Mammary epithelial cell (primary cell): ENCODE measurements around the gene SENP1.

ENCODE experiments used
- EZH2 ChIP-seq: IDR thresholded peaks from 2 replicates; pipeline ENCODE4 v1.6.1; 2012; ENCODE audit warnings: low read length, inconsistent platforms, borderline replicate concordance
- TF ChIP-seq, protein P1 (sequence below), 2 donors: IDR thresholded peaks in 1 of 2; conservative IDR thresholded peaks in 1 of 2; 2 replicates each; pipeline ENCODE4 v1.5.1; 2011 to 2012; ENCODE audit warnings: inconsistent platforms in 2 of 2, low read length in 2 of 2, mild to moderate bottlenecking in 2 of 2, control low read depth in 1 of 2, low read depth in 1 of 2; ENCODE audit not compliant: insufficient read depth in 1 of 2; ENCODE audit errors: extremely low read depth in 1 of 2

DNA sequence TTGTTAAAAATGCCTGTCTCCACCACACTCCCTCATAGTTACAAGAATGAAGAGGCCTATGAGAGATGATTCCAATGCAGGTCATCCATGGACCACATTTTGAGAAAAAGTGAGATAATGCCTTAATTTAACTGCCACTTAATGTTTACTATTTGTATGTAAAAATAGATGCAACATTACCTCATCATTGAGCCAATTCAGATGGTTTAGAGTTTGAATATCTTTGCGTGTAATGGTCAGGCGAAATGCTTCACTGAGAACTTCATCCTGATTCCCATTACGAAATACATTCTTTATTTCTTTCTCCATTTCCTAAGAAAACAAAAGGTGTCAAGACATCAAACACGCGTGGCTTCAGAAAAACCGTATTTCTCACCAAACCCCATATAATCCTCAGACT is 42.3 kb downstream of the SENP1 start:
- TF ChIP-seq, protein P1, sequence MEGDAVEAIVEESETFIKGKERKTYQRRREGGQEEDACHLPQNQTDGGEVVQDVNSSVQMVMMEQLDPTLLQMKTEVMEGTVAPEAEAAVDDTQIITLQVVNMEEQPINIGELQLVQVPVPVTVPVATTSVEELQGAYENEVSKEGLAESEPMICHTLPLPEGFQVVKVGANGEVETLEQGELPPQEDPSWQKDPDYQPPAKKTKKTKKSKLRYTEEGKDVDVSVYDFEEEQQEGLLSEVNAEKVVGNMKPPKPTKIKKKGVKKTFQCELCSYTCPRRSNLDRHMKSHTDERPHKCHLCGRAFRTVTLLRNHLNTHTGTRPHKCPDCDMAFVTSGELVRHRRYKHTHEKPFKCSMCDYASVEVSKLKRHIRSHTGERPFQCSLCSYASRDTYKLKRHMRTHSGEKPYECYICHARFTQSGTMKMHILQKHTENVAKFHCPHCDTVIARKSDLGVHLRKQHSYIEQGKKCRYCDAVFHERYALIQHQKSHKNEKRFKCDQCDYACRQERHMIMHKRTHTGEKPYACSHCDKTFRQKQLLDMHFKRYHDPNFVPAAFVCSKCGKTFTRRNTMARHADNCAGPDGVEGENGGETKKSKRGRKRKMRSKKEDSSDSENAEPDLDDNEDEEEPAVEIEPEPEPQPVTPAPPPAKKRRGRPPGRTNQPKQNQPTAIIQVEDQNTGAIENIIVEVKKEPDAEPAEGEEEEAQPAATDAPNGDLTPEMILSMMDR (conservative IDR thresholded peaks at IDR 0.05 in 1 of 2, IDR thresholded peaks at IDR 0.05 in 1 of 2; ENCODE audit: extremely low read depth in 1 of 2, insufficient read depth in 1 of 2, low read depth in 1 of 2, low read length in 2 of 2), result no peak
- TF ChIP-seq EZH2, result no peak
